GM12892 (cell line): ENCODE measurements around the gene ATP11A.

Experiments used
- POLR2A ChIP-seq: IDR thresholded peaks from 2 replicates; pipeline ENCODE4 v1.6.1; 2011; ENCODE audit warnings: low read depth, low read length, control low read depth
- POLR2AphosphoS5 ChIP-seq: IDR thresholded peaks from 2 replicates; pipeline ENCODE4 v1.6.1; 2011; ENCODE audit warnings: low read depth, low read length, control low read depth
- TAF1 ChIP-seq: IDR thresholded peaks from 2 replicates; pipeline ENCODE4 v1.6.1; 2011; ENCODE audit warnings: low read depth, mild to moderate bottlenecking, control low read depth, low read length, borderline replicate concordance

GRCh38 chr13:112770504-112770903 is 80.7 kb downstream of the ATP11A start:
- no peak for TF ChIP-seq POLR2AphosphoS5
- no peak for TF ChIP-seq POLR2A
- no peak for TF ChIP-seq TAF1
